ENCODE data around the gene SLC23A2.
A peak's percentile ranks its signal among the peaks of the same experiment; 100 is the strongest.

Gene SLC23A2

DNA sequence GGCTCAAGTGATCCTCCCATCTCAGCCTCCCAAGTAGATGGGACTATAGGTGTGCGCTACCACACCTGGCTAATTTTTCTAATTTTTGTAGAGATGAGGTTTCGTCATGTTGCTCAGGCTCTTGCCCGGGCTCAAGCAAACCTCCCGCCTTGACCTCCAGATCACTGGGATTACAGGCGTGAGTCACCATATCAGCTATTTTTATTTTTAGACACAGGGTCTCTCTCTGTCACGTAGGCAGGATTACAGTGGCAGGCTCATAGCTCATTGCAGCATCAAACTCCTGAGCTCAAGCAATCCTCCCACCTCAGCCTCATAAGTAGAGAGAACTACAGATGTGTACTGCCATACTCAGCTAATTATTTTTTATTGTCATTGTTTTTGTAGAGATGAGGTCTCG is 41.7 kb downstream of the SLC23A2 start:
- H3K4me3 ChIP-seq (ENCODE audit: low read length) = no peak overlapping the region
- TF ChIP-seq, protein P1, sequence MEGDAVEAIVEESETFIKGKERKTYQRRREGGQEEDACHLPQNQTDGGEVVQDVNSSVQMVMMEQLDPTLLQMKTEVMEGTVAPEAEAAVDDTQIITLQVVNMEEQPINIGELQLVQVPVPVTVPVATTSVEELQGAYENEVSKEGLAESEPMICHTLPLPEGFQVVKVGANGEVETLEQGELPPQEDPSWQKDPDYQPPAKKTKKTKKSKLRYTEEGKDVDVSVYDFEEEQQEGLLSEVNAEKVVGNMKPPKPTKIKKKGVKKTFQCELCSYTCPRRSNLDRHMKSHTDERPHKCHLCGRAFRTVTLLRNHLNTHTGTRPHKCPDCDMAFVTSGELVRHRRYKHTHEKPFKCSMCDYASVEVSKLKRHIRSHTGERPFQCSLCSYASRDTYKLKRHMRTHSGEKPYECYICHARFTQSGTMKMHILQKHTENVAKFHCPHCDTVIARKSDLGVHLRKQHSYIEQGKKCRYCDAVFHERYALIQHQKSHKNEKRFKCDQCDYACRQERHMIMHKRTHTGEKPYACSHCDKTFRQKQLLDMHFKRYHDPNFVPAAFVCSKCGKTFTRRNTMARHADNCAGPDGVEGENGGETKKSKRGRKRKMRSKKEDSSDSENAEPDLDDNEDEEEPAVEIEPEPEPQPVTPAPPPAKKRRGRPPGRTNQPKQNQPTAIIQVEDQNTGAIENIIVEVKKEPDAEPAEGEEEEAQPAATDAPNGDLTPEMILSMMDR (conservative IDR thresholded peaks at IDR 0.05; ENCODE audit: low read depth, low read length) = no peak
- no peak for DNase-seq (ENCODE audit: low read depth)

DNA sequence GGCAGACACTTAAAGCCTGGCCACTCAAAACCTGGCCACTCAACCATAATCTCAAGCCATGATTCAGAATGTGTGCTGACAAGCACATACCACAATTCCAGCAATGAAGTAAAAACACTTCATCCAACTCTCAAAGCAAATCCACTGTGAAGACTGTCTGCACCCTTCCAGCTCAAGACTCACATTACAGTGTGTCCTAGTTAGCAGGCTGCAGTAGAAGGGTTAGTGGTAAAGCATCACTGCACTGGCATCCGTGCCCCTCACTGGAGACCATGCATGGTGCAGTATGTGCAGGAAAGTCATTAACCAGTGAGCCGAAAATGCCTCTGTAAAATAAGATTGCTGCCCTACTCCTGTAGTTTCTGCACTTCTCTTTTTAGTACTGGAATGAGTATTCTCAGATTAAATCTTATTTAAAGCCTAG is 43.4 kb downstream of the SLC23A2 start:
- H3K4me3 ChIP-seq (ENCODE audit: low read length) = no peak overlapping the region
- DNase-seq (ENCODE audit: low read depth) = no peak
- TF ChIP-seq, protein P1 (conservative IDR thresholded peaks at IDR 0.05; ENCODE audit: low read depth, low read length) = no peak

DNA sequence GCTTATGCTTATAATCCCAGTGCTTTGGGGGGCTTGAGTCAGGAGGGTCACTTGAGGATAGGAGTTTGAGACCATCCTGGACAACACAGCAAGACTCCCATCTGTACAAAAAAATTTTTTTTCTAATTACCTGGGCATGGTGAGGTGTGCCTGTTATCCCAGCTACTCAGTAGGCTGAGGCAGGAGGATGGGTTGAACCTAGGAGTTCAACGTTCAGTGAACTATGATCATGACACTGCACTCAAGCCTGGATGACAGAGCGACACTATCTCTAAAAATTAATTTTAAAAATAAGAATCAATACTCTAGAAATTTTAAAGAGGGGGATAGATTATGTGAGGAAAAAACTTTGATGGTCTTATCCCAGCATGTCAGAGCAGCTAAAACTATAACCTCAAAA is 44.1 kb downstream of the SLC23A2 start:
- no peak overlapping the region for H3K4me3 ChIP-seq (ENCODE audit: low read length)
- TF ChIP-seq, protein P1 (conservative IDR thresholded peaks at IDR 0.05; ENCODE audit: low read depth, low read length) = no peak
- no peak for DNase-seq (ENCODE audit: low read depth)

DNA sequence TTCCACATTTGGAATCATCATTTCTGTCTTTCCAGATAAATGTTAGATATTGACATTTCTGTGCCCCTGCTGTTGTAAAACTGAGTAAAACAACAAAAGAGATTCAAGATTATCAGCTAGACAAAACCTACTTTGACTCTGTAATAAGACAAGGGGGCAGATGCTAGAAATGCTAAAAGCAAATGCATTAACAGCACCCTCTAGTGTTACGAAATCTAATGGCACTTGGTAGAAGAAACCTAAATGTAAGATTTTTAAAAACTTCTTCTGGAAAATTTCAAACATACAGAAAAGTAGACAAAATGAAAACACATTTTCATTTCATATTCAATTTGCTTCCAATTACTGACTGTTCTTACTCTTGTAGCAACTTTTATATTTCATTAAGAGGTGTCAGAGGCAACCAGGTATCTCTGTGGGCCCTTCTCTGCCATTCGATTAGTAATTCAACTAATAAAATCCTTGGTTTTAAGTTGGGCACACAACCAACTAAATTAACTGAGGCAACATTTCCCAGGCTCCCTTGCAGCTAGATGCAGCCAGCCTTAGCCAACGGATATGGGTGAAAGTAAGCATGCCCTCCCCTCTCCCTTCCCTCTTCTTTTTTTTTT is 45.0 kb downstream of the SLC23A2 start:
- DNase-seq (ENCODE audit: low read depth) = no peak
- TF ChIP-seq, protein P1 (conservative IDR thresholded peaks at IDR 0.05; ENCODE audit: low read depth, low read length) = peak; percentile 77
- no peak overlapping the region for H3K4me3 ChIP-seq (ENCODE audit: low read length)

DNA sequence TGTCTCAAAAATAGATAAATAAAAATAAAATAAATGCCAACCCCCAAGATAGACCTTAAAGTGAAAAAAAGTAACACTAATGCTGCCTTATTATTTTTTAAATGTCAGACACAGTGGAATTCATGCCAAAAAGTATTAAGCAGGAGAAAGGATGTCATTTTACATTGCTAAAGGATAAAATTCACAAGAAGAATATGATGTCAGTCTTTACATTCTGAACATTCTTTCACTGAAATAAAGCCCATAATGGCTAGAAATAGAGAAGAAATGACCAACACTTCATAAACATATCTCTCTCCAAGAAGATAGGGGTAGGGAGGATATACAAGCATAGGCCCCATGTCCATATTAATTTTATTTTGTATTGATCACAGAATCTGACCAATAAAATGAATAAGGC is 47.4 kb downstream of the SLC23A2 start:
- TF ChIP-seq, protein P1 (conservative IDR thresholded peaks at IDR 0.05; ENCODE audit: low read depth, low read length) = no peak
- H3K4me3 ChIP-seq (ENCODE audit: low read length) = no peak overlapping the region
- no peak for DNase-seq (ENCODE audit: low read depth)

DNA sequence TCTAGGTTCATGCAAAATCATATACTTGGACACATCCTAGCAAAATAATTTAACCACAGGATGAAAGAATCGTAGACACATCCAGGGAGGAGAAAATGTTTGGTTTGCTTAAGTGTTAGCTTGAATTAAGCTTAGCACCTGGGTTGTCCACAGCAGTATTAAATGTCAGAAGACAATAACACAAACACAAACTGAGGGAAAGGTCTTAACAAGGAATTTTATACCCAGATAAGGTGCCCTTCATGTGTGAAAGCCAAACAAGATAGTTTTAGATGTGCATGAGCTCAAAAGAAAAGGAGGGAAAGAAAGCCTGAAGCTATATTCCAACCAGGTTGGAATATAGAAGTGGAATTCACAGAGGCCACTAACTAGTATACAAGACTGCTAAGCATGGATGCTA is 49.1 kb downstream of the SLC23A2 start:
- no peak for DNase-seq (ENCODE audit: low read depth)
- no peak overlapping the region for H3K4me3 ChIP-seq (ENCODE audit: low read length)
- TF ChIP-seq, protein P1 (conservative IDR thresholded peaks at IDR 0.05; ENCODE audit: low read depth, low read length) = no peak

DNA sequence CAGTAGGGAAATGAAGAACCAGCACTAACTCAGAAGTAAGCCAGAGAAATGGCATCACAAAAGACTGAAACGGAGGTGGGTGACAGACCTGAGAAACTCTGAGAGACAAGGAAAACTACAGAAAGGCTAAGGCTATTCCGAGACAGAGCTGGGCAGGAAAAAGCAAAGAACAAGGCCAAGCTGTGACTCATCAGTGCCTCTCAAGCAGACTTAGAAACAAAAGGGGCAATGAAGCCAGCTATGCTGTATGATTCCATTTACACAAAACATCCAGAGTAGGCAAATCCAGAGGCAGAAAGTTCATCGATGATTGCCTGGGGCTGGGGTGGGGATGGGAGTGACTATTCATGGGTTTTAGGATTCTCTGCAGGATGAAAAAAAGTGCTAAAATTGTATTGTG is 50.0 kb downstream of the SLC23A2 start:
- no peak overlapping the region for H3K4me3 ChIP-seq (ENCODE audit: low read length)
- TF ChIP-seq, protein P1 (conservative IDR thresholded peaks at IDR 0.05; ENCODE audit: low read depth, low read length) = no peak
- peak; percentile 90 for DNase-seq (ENCODE audit: low read depth)
